GM19324 (cell line): Measurements from ENCODE around the gene EFCC1.

Experiments
- ATAC-seq: cut with Tn5 transposase; IDR thresholded peaks from one replicate; pipeline ENCODE4 v1.9.1; 2021; ENCODE audit warnings: mild to moderate bottlenecking, moderate library complexity; ENCODE audit not compliant: unreplicated experiment, low FRiP score

EFCC1 gene

GRCh38 chr3:129001101-129001805, at the start of gene EFCC1:
TSS of gene EFCC1 (plus strand) at chr3:129001304. CDS start at chr3:129001629, 325 bp downstream.
- ATAC-seq: no peak

GRCh38 chr3:128956440-128956839, 44.7 kb upstream of the EFCC1 start:
- no peak for ATAC-seq

GRCh38 chr3:128965280-128965679, 35.8 kb upstream of the EFCC1 start:
- ATAC-seq: no peak

DNA sequence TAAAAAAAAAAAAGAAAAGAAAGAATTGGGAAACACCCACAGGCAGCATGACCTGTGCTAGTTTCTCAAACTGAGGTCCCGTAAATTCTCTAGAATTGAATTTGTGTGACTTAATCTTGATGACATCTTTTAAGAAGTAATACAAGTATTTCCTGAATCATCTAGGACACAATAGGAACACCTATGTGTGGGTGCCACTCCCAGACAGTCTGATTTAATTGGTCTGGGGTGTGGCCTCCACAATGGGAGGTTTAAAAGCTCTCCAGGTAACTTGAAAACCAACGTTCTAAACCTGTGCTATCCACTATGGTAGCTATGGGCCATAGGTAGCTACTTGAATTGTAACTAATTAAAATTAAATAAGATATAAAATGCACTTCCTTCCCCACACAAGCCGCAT, 35.3 kb upstream of the EFCC1 start:
- ATAC-seq: no peak

DNA sequence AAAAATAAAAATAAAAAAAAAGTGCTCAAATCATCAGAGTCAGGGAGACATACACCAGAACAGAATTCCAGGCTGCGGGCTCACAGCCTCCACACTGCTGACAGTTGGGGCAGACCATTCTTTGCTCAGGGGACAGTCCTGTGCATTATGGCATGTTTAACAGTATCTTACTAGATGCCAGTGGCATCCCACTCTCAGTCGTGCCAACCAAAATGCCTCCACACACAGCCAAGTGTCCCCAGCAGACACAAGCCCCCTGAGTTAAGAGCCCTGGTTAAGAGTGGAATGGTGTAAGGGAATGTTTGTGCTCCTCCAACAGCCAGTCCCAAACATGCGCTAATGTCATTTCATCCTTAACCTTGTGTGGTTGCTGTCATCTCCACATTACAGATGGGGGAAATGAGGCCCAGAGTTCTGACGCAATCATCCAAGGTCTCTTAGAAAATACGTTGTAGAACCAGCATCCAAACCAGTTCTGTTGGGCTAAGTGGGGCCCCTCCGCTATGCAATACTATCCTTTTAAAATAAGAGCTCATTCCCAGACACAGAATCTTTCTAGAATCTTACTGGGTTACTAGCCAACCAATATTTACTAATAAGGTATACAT, 33.3 kb upstream of the EFCC1 start:
- no peak for ATAC-seq

GRCh38 chr3:128969993-128970739, 30.9 kb upstream of the EFCC1 start:
- no peak for ATAC-seq

GRCh38 chr3:128970740-128971047, 30.4 kb upstream of the EFCC1 start:
- no peak for ATAC-seq

- ATAC-seq: no peak
Measured at GRCh38 chr3:128971421-128972100, 29.5 kb upstream of the EFCC1 start.

GRCh38 chr3:128973988-128974564, 27.0 kb upstream of the EFCC1 start:
- no peak for ATAC-seq

- ATAC-seq: no peak
Measured at GRCh38 chr3:128975276-128975675, 25.8 kb upstream of the EFCC1 start.

- ATAC-seq: no peak
Measured at GRCh38 chr3:128983293-128984069, 17.6 kb upstream of the EFCC1 start.

DNA sequence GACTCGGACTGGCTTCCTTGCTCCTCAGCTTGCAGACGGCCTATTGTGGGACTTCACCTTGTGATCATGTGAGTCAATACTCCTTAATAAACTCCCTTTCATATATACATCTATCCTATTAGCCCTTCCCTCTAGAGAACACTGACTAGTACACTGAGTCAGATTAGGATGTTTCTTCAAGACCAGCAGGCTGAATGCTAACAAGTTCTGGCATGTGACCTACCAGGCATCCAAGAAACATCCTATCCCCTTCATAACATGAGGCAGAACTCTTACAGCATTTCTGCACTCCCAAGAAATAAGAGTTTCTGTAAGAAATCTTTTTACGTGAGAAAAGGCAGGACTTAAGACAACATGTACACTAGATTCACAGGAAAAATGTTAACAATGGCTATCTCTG, 16.5 kb upstream of the EFCC1 start:
- no peak for ATAC-seq

DNA sequence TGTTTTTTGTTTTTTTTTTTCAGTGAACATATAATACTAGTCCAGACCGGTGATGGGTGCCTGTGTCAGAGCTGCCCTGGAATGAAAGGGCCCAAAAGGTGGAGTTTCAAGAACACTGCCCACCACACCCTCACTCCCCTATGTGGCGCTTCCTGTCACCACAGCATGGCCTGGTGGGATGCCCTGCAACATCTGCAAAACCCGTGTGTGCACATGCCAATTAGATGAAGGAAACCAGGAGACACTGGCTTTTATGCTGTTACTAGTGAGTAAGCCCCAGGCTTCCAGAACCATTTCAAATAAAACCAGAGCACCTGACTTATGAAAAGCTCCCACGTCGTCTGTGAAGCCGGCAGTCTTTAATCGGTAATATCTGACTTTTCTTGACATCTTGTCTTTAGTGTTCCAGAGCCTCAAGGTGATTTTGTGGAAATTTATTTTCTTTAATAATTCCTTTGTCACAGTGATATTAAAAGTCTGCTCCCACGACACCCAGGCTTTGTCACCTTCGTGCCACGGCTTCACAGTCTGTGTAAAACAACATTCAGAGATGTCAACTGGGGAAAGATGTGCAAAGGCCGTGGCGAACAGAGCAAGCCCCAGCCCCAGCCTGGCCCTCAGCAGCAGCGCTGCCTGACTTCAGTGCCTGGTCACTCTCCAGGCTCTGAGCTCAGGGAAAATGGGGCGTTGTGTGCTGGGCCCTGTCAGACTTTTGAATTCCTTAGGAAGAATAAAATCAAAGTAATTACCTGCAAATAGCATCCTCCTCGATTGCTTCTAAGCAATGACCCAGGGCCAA, 13.6 kb upstream of the EFCC1 start:
- no peak for ATAC-seq

DNA sequence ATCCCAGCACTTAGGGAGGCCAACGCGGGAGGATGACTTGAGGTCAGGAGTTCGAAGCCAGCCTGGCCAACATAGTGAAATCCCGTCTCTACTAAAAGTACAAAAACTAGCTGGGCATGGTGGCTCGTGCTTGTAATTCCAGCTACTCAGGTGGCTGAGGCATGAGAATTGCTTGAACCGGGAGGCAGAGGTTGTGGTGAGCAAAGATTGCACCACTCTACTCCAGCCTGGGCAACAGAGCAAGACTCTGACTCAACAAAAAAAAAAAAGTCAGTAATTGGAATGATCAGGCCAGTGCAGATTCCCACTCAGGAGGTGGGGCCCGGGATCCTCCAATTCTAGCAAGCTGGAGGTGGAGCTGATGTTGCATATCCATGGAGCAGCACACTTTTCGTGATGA, 12.8 kb upstream of the EFCC1 start:
- ATAC-seq: no peak

GRCh38 chr3:128991355-128991895, 9.7 kb upstream of the EFCC1 start:
- no peak for ATAC-seq

- ATAC-seq: no peak
Measured at GRCh38 chr3:128992926-128993460, 8.1 kb upstream of the EFCC1 start.

DNA sequence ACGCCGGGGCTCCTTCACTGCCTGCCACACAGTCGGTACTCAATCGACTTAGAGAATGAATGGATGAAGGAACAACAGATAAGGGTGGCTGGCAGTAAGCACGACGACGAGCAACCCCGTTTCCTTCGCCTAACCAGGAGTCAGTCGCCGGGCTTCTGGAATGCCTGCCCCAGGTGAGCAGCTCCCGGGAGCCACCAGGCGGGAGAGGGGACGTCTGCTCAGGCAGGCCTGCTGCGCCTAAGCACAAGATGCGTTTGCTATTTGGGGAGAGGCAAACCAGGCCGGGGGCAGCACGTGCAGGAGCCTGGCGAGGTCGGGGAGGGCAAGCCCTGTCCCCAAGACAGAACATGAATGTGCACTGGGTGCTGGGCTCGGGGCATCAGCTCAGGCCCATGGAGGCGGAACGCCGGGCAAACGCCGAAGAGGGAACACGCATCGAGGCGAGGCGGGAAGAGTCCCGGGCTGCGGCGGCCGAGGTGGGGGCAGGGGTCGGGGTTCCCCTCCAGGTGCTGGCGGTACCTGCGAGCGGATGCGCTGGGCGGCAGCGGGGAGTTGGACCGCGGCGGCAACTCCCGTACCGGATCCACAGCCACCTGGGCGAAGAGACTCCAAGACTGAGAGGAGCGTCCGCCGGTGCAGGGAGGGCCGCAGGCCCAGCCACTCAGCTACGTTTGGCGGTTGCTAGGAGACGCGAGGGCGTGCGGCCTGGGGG, 7.5 kb upstream of the EFCC1 start, which contains the start of gene CFAP92:
CFAP92 (minus strand) TSS at position 616 of the 712 bp plus-strand sequence. CDS start 772 bp downstream, outside the sequence.
- peak; percentile 68 for ATAC-seq

DNA sequence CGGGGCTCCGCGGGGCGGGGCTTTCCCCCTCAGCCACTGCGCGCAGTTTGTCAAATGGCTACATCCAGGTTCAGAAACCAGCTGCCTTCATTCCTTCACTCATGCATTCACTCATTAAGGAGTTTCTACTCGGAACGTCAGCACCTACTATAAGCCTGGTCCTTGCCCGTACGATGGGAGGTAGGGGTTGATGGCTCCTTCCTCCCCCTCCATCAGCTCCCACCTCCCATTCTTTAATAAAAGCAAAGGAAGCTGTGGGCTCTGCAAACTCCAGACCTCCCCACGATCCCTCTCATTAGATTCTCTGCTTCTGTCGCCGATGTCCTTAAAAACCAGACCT, 7.0 kb upstream of the EFCC1 start:
- ATAC-seq: no peak
